Measurements from ENCODE around the gene OR5H15.
"Not testable (repeated sequence)": the region's sequence is repeated elsewhere in the genome, so short reads cannot be mapped to it uniquely, and the experiment has no call there.

OR5H15 gene

GRCh38 chr3:98182196-98182595 lies 15.7 kb downstream of the OR5H15 start:
- Histone ChIP-seq H3K27me3 (ENCODE audit: control insufficient read depth, insufficient read depth, low read length) (no peaks in the 10 kb centered on the region), H3K9me3 (ENCODE audit: control insufficient read depth, low read length) (no peaks in the 10 kb centered on the region), H3K4me1 (ENCODE audit: control insufficient read depth, insufficient read depth, low read length) (no peaks in the 10 kb centered on the region), H3K4me3 (ENCODE audit: low read length) (no peak overlapping the region), H3K9ac (ENCODE audit: low read length) (no peak overlapping the region), H3K36me3 (ENCODE audit: control insufficient read depth, insufficient read depth, low read length) (no peaks in the 10 kb centered on the region)

- Histone ChIP-seq H3K9me3 (ENCODE audit: control insufficient read depth, low read length) (no peaks in the 10 kb centered on the region), H3K4me3 (ENCODE audit: low read length) (no peak overlapping the region), H3K9ac (ENCODE audit: low read length) (no peak overlapping the region), H3K4me1 (ENCODE audit: control insufficient read depth, insufficient read depth, low read length) (no peaks in the 10 kb centered on the region), H3K36me3 (ENCODE audit: control insufficient read depth, insufficient read depth, low read length) (no peaks in the 10 kb centered on the region), H3K27me3 (ENCODE audit: control insufficient read depth, insufficient read depth, low read length) (no peaks in the 10 kb centered on the region)
Observed at GRCh38 chr3:98185180-98185579, 18.7 kb downstream of the OR5H15 start.

- H3K9me3 ChIP-seq (ENCODE audit: control insufficient read depth, low read length): no peaks in the 10 kb centered on the region
- no peaks in the 10 kb centered on the region for H3K27me3 ChIP-seq (ENCODE audit: control insufficient read depth, insufficient read depth, low read length)
- H3K36me3 ChIP-seq (ENCODE audit: control insufficient read depth, insufficient read depth, low read length): no peaks in the 10 kb centered on the region
- H3K4me1 ChIP-seq (ENCODE audit: control insufficient read depth, insufficient read depth, low read length): no peaks in the 10 kb centered on the region
- H3K9ac ChIP-seq (ENCODE audit: low read length): no peak overlapping the region
- no peak overlapping the region for H3K4me3 ChIP-seq (ENCODE audit: low read length)
Observed at GRCh38 chr3:98188545-98188944, 22.0 kb downstream of the OR5H15 start.

- H3K4me3 ChIP-seq (ENCODE audit: low read length); H3K27me3 ChIP-seq (ENCODE audit: control insufficient read depth, insufficient read depth, low read length); H3K9me3 ChIP-seq (ENCODE audit: control insufficient read depth, low read length); H3K36me3 ChIP-seq (ENCODE audit: control insufficient read depth, insufficient read depth, low read length); H3K9ac ChIP-seq (ENCODE audit: low read length); H3K4me1 ChIP-seq (ENCODE audit: control insufficient read depth, insufficient read depth, low read length): not testable (repeated sequence)
Observed at GRCh38 chr3:98190911-98191310, 24.4 kb downstream of the OR5H15 start.

- not testable (repeated sequence) for H3K36me3 ChIP-seq (ENCODE audit: control insufficient read depth, insufficient read depth, low read length); H3K27me3 ChIP-seq (ENCODE audit: control insufficient read depth, insufficient read depth, low read length); H3K4me1 ChIP-seq (ENCODE audit: control insufficient read depth, insufficient read depth, low read length); H3K9ac ChIP-seq (ENCODE audit: low read length); H3K9me3 ChIP-seq (ENCODE audit: control insufficient read depth, low read length); H3K4me3 ChIP-seq (ENCODE audit: low read length)
Observed at GRCh38 chr3:98196293-98196692, 29.8 kb downstream of the OR5H15 start.

- Histone ChIP-seq H3K4me3 (ENCODE audit: low read length) (no peak overlapping the region), H3K4me1 (ENCODE audit: control insufficient read depth, insufficient read depth, low read length) (no peaks in the 10 kb centered on the region)
Observed at GRCh38 chr3:98199020-98199419, 32.5 kb downstream of the OR5H15 start.

GRCh38 chr3:98209244-98209643 lies 42.7 kb downstream of the OR5H15 start:
- H3K9ac ChIP-seq (ENCODE audit: low read length): no peak overlapping the region
- no peaks in the 10 kb centered on the region for H3K9me3 ChIP-seq (ENCODE audit: control insufficient read depth, low read length)
- no peaks in the 10 kb centered on the region for H3K4me1 ChIP-seq (ENCODE audit: control insufficient read depth, insufficient read depth, low read length)
- no peaks in the 10 kb centered on the region for H3K36me3 ChIP-seq (ENCODE audit: control insufficient read depth, insufficient read depth, low read length)
- no peaks in the 10 kb centered on the region for H3K27me3 ChIP-seq (ENCODE audit: control insufficient read depth, insufficient read depth, low read length)
- no peak overlapping the region for H3K4me3 ChIP-seq (ENCODE audit: low read length)

More at GRCh38 chr3:98199020-98199419, 32.5 kb downstream of the OR5H15 start:
- no peak overlapping the region for H3K9ac ChIP-seq (ENCODE audit: low read length)
- no peaks in the 10 kb centered on the region for H3K36me3 ChIP-seq (ENCODE audit: control insufficient read depth, insufficient read depth, low read length)
- no peaks in the 10 kb centered on the region for H3K9me3 ChIP-seq (ENCODE audit: control insufficient read depth, low read length)
- H3K27me3 ChIP-seq (ENCODE audit: control insufficient read depth, insufficient read depth, low read length): no peaks in the 10 kb centered on the region

- Histone ChIP-seq H3K36me3 (ENCODE audit: control insufficient read depth, insufficient read depth, low read length) (no peaks in the 10 kb centered on the region), H3K27me3 (ENCODE audit: control insufficient read depth, insufficient read depth, low read length) (no peaks in the 10 kb centered on the region), H3K4me1 (ENCODE audit: control insufficient read depth, insufficient read depth, low read length) (no peaks in the 10 kb centered on the region), H3K9ac (ENCODE audit: low read length) (no peak overlapping the region), H3K9me3 (ENCODE audit: control insufficient read depth, low read length) (no peaks in the 10 kb centered on the region), H3K4me3 (ENCODE audit: low read length) (no peak overlapping the region)
Observed at GRCh38 chr3:98213276-98213675, 46.8 kb downstream of the OR5H15 start.

- Histone ChIP-seq H3K27me3 (ENCODE audit: control insufficient read depth, insufficient read depth, low read length) (no peaks in the 10 kb centered on the region), H3K9ac (ENCODE audit: low read length) (no peak overlapping the region), H3K4me3 (ENCODE audit: low read length) (no peak overlapping the region), H3K36me3 (ENCODE audit: control insufficient read depth, insufficient read depth, low read length) (no peaks in the 10 kb centered on the region), H3K9me3 (ENCODE audit: control insufficient read depth, low read length) (no peaks in the 10 kb centered on the region), H3K4me1 (ENCODE audit: control insufficient read depth, insufficient read depth, low read length) (no peaks in the 10 kb centered on the region)
Observed at GRCh38 chr3:98215051-98215450, 48.6 kb downstream of the OR5H15 start.
